GM19324 (cell line): Measurements from ENCODE around the gene ASB15.

Source experiments
- ATAC-seq: cut with Tn5 transposase; IDR thresholded peaks from one replicate; pipeline ENCODE4 v1.9.1; 2021; ENCODE audit warnings: mild to moderate bottlenecking, moderate library complexity; ENCODE audit not compliant: unreplicated experiment, low FRiP score

The ASB15 gene

DNA sequence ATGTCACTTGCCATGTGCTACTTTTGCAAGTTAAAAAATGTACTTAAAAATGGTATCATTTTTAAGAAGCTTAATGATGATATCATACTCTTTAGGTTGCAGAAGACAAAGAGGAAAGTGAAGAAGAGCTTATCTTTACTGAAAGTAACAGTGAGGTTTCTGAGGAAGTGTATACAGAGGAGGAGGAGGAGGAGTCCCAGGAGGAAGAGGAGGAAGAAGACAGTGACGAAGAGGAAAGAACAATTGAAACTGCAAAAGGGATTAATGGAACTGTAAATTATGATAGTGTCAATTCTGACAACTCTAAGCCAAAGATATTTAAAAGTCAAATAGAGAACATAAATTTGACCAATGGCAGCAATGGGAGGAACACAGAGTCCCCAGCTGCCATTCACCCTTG is 60.1 kb downstream of the ASB15 start:
- ATAC-seq = no peak

DNA sequence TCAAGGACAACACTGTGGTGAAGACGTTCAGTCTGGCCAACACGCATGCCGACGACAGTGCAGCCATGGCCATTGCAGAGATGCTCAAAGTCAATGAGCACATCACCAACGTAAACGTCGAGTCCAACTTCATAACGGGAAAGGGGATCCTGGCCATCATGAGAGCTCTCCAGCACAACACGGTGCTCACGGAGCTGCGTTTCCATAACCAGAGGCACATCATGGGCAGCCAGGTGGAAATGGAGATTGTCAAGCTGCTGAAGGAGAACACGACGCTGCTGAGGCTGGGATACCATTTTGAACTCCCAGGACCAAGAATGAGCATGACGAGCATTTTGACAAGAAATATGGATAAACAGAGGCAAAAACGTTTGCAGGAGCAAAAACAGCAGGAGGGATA is 60.7 kb downstream of the ASB15 start:
- ATAC-seq = no peak

DNA sequence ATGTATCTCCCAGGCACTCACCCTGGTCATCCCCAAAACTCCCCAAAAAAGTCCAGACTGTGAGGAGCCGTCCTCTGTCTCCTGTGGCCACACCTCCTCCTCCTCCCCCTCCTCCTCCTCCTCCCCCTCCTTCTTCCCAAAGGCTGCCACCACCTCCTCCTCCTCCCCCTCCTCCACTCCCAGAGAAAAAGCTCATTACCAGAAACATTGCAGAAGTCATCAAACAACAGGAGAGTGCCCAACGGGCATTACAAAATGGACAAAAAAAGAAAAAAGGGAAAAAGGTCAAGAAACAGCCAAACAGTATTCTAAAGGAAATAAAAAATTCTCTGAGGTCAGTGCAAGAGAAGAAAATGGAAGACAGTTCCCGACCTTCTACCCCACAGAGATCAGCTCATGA is 61.1 kb downstream of the ASB15 start:
- ATAC-seq = no peak

DNA sequence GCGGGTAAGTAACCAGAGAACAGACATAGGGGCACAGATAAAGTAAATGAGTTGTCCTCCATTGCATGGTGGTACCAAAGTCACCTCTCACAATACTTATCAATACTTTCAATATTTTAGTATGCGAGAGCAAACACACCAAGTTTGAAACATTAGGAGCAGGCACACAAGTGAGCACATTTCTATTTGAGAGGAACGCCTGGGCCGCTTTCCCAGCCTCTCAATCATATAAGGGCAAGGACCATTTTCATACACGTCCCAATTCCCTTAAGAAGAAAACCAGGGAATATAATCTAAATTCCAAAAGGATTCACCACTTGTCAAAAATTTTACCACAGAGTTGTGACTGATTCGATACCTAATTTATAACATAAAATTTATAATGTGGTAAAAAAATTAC is 61.6 kb downstream of the ASB15 start:
- no peak for ATAC-seq

DNA sequence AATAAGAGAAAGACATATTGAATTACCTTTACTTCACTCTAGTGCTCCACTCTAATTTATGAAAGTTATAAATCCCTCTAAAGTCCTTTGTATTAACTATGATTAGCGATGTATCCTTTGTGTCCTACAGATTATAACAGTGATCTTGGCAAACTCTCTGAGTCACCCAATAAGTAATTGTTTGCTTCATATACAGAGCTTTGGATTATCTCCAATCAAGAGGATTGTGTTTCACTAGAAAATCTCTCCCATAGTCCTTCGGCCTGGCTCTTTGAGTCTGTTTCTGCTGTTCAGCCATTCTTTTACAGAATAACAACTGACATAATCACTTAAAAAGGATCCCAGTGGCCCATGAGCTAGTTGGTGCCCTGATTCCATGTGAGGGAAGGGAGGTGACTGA is 63.5 kb downstream of the ASB15 start:
- ATAC-seq = no peak

DNA sequence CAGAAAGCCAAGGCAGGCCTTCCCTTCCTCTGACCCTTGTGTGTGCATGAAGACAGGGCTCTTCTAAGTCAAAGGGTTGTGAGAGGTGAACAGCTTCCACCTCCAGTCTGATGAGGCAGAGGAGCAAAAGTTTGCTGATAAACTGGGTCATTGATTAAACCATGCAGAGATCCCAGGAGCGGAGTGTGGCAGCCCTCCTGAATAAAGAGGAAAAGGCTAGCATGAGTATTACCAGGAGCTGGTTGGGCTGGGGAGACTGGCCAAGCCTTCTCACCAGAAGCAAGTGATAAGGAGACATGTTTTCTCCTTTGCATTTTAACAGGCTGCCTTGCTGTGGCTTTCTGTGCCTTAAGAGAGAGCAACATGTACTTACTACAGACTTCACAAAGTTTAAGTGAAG is 64.3 kb downstream of the ASB15 start:
- no peak for ATAC-seq

DNA sequence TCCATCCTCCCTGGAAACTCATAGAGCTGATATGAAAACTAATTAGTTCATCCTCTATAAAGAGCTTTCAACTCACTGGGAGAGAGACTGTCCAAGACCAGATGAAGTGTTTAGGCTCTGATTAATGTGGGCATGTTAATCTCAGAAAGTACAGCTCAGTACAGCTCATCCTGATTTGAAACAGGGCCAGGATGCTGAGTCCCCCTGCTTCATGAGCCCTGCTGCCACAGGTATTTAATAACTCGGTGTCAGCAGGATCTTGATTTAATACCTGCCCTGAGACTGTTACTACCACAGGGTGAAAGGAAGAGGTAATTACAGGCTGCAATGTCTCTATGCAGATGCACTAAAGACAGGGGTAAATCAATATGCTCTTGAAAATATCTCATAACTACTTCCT is 64.9 kb downstream of the ASB15 start:
- ATAC-seq = no peak

DNA sequence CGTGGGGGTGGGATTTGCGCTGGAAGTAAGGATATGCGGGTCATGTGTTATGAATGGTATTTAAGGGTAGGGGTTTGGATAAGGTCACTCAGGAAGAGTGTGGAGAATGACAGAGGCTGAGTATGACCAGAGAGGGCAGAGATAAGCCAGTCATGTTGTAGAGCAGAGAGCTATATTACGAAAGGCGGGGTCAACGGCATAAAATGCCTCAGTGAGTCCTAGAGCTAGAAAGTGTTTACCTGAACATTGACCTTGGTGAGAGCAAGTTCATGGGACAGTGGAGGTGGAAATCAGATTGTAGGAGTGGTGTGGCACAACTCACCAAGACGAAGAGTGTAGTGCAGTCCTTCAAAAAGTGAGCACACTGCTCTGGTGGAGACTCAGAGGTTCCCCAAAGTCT is 67.9 kb downstream of the ASB15 start:
- no peak for ATAC-seq

DNA sequence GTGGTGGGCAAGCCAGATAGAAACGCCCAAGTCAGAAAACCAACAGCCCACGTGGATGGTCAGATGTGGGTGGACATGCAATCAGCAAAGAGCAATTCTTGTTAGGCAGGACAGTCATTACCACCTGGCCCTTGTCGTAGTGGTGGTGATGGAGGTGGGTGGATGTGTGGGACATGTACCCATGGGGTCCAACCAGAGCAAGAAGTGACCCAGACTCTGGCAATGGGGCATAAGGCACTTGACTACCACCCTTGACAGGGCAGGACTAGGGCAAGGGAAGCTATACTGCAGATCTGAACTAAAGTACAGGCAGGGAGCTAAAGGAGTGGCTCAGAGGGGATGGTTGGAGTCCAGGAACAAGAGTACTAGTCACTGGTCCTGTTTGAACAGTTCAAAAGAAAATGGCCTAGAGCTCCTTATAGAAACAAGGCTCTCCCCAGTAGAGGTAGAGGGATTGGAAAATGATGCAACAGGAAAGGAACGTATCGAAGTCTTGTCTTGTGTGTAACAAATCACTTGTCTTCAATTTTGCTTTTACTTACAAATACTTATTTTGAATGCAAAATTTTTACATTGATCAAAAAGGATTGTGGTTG is 71.6 kb downstream of the ASB15 start:
- ATAC-seq = no peak

DNA sequence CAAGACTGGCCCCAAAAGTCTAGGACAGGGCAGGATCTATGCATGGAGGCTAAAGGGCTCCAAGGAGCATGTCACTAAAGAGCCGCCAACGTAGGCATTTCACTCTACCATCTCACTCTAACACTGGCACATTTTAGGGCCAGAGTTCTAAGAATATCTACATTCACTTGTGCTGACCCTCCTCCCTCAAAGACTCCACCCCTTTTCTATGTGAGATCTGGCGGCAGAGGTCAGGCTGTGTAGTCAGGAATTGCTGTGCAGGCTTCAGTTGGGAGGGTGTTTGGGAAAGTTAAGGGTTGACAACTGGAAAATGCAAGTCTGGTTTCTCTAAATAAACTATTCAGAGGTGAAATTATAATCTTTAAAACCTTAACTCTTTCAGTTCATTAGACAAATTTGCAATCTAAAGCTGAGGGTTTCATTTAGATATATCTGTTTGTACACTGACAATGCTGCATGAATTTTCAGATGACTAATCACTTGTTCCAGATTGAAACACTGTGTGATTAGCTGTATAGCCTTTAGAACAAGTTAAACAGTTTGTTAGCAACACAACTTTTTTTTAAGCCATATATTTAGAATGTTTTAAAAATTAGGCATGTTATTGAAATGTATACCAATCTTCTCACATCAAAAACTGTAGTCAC is 72.3 kb downstream of the ASB15 start:
- ATAC-seq = no peak

DNA sequence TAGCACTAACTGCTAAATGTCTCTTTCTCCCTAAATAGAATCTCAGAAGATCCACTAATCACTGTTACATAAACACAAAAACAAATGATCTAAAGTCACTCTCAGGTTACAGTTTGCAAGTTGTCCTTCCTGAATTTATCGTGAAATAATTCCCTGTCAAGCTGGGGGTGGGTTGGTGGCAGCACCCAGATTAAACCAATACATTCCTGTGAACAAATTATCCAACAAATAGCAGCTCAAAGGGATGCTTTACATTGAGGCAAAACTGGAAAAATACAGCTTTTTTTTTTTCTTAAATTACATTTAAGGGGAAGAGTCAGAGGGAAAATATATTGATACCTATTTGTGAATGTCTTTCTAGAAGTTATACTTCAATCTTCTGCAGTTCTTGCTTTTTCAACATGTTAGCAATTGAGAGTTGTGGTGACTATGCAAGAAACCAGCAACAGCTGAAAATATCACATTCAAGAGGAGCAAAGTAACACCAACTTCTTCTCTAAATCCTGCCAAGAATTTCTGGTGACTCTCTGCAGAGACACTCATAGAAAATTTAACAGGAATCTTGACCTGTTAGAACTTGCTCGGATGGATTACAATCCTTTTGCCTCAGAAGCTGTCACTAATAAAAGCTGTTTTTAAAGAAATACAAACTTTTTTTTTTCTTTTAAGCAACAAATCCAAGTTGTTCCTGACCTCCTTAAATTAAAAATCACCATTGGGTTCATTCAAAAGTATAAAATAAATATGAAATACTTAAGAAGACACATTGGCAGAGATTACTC is 73.0 kb downstream of the ASB15 start:
- ATAC-seq = no peak

DNA sequence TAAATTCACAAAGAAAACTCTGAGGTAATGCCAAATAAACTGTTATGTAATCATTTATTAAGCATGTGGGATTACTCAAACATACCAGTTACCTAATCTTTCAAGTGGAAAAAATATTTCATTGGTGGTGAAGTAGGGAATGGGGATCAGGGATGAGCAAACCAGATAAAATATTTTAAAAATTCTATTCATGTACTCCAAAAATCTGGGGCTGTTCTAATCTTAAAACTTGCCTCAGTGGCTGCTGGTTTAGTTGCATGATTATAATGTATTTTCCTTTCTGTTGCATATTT is 73.5 kb downstream of the ASB15 start:
- ATAC-seq = no peak

DNA sequence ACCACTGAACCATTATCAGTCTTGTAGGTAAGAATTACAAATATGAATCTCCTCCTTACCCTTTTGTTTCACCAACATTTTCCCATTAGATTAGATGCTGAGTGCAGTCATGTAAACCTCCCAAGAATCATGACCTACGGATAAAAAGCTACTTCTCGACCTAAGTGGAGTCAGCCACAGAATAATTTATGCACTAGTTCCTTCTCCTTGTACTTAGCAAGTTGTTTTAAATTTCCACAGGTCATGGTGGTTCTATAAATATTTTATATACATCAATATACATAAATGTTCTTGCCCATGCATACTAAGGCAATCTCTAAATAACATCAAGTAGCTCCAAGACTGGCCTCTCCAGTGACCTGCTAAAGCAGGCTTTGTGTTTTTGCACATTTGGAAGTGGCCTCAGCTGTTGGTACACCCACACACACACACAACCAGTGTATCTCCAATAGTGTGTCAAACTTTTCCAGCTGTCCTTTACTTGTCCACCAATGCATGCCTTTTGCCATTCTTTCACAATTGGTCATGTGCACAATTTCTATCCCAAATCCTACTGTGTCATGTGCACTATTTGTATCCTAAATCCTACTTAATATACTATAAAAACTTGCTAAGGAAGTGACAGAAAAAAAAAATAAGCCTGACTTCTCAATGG is 75.6 kb downstream of the ASB15 start:
- no peak for ATAC-seq

DNA sequence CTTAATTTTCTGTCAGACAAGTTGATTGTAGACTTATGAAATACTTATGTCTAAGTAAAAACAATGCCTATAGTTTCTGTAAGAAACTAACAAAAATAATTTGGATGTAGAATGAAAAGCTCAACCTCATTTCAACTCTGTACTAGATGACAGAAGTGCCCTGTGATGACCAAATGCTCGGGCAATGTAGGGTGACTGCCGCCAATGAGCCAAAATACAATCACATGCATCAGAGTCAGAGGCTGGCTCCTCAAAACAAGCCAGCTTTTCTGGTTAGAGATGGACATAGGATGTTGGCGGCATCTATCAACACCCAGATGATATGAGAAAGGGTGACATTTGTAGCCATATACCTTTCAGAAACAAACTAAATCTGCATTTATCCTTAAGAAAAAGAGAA is 78.0 kb downstream of the ASB15 start:
- ATAC-seq = no peak

DNA sequence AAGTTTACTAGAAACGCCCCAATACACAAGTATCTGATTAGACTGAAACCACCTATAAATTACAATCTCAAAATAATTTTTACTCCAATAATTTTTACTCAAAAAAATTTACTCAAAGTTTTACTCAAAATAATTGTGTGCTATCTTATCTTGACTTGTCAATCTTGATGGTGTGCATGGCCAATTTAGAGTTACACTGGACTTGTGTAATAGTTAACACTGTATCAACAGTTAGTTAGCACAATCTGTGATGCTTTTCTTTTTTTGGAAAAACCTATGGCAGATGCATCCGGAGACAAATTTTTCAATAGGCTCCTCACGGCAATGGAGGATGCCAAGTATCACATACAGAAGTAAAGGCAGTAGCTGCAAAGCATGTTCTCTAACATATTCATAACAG is 79.0 kb downstream of the ASB15 start:
- ATAC-seq = no peak

DNA sequence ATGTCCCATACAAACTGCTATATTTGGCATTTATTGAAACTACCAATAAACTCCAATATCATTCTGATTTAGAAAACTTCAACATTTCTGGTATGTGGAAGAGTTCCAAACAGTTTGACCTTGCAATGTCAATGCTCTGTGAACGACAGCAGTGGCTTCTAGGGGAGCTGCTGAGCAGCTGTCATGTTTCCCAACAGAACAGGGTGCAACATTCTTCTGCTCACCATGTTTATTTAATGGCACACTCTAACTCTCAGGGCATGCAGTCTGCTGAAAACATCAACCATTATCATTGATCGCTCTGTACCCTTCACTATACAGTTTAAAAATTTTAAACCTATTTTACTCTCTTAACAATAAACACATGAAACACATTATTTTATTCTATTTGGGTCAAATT is 79.9 kb downstream of the ASB15 start:
- no peak for ATAC-seq

DNA sequence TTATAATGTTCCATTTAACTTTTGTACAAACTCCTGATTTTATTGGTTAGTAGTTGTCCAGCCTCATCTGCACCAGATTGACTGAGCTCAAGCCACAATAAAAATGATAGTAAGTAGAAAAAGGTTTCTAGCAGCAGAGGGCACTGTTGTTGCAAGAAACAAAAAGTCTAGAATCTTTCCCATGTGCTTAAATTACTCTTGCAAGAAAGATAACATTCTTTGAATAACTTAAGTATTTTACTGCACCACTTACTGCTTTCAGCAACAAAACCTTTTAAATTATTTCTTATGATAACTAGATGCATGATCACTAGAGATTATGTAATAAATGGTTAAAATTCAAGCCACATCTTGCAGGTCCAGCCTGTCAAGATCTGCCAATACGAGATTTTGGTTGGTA is 81.1 kb downstream of the ASB15 start:
- ATAC-seq = peak; percentile 60

DNA sequence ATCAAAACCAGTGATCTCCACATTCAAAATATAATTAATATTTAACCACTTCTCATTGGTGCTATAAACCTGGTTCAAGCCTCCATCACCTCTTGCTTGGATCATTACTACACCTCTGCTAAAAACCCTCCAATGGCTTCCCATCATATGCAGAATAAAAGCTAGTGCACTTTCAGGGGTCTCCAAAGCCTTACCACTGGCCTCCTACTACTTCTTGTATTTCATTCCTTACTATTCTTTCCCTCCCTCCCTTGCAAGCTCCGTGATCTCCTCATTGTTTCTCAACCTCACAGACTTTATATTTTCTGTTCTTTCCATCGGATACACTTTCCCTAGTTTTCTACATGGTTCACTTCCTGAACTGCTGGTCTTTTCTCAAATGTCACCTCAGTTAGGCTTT is 85.5 kb downstream of the ASB15 start:
- no peak for ATAC-seq

DNA sequence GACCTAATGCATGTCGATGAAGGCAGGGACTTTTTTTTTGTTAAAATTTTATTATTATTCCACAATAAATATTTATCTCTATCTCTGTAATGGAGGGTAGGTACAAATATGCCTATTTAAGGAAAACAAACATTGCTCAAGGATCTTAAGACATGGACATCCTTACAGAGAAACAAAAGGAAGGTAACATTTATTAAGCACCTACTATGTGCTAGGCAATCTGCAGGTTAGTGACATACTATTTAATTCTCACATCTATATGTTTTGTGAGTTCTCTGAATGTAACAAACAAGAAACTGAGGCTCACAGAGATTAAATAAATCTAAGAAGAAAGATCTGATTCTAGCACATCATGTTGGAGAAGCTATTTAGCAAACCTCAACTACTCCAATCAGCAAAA is 86.1 kb downstream of the ASB15 start:
- no peak for ATAC-seq
